CD4-positive, alpha-beta T cell treated with Interleukin-1 beta for 1 hour (primary cell): ENCODE data around the gene TYRO3.
"Not testable (repeated sequence)": the region's sequence is repeated elsewhere in the genome, so short reads cannot be mapped to it uniquely, and the experiment has no call there.

Experiments used
- DNase-seq, 2 donors: peaks; one replicate each; pipeline ENCODE4 v3.0.0-alpha.2; 2020 to 2022

Gene TYRO3

DNA sequence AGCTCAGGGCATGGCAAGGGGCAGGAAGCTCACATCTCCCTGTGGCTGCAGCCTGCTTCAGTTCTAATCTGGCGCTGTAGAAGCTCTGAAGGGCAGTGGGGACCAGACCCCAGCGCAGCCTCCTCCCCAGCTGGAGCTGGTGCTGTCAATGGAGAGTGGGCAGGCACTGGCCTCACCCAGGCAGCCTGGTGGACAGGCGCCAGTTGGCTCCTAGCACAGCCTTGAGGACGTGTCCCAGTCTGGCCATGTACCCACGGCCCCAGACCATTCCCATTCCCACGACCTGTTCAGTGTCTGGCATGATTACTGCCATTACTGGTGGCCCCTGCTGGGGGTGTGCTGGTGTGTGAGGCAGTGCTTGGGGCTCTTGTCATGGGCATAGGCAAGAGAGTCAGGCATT lies 16.3 kb downstream of the TYRO3 start:
- no peak for DNase-seq

DNA sequence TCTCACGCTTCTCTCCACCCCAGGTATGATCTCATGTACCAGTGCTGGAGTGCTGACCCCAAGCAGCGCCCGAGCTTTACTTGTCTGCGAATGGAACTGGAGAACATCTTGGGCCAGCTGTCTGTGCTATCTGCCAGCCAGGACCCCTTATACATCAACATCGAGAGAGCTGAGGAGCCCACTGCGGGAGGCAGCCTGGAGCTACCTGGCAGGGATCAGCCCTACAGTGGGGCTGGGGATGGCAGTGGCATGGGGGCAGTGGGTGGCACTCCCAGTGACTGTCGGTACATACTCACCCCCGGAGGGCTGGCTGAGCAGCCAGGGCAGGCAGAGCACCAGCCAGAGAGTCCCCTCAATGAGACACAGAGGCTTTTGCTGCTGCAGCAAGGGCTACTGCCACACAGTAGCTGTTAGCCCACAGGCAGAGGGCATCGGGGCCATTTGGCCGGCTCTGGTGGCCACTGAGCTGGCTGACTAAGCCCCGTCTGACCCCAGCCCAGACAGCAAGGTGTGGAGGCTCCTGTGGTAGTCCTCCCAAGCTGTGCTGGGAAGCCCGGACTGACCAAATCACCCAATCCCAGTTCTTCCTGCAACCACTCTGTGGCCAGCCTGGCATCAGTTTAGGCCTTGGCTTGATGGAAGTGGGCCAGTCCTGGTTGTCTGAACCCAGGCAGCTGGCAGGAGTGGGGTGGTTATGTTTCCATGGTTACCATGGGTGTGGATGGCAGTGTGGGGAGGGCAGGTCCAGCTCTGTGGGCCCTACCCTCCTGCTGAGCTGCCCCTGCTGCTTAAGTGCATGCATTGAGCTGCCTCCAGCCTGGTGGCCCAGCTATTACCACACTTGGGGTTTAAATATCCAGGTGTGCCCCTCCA lies 19.1 kb downstream of the TYRO3 start:
- DNase-seq = no peak

DNA sequence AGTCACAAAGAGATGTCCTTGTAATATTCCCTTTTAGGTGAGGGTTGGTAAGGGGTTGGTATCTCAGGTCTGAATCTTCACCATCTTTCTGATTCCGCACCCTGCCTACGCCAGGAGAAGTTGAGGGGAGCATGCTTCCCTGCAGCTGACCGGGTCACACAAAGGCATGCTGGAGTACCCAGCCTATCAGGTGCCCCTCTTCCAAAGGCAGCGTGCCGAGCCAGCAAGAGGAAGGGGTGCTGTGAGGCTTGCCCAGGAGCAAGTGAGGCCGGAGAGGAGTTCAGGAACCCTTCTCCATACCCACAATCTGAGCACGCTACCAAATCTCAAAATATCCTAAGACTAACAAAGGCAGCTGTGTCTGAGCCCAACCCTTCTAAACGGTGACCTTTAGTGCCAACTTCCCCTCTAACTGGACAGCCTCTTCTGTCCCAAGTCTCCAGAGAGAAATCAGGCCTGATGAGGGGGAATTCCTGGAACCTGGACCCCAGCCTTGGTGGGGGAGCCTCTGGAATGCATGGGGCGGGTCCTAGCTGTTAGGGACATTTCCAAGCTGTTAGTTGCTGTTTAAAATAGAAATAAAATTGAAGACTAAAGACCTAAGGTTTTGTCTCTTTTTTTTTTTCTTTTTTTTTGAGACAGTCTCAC lies 19.8 kb downstream of the TYRO3 start:
- no peak for DNase-seq

DNA sequence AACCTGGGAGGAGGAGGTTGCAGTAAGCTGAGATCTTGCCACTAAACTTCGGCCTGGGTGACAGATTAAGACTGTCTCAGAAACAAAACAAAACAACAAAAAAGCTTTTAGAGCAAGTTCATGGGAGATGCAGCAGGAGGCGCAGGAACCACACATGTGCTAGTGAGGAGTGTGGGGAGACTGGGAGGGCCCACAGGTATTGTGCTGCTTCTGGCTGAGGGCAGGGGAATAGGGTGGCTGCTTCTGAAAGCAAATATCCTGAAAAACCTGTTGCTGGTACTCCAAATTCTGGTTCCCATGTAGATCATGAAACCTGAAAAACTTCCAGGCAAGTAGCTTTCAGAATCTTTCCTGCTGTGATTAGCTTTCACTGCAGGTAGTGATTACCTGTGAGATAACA lies 22.1 kb downstream of the TYRO3 start:
- no peak for DNase-seq

DNA sequence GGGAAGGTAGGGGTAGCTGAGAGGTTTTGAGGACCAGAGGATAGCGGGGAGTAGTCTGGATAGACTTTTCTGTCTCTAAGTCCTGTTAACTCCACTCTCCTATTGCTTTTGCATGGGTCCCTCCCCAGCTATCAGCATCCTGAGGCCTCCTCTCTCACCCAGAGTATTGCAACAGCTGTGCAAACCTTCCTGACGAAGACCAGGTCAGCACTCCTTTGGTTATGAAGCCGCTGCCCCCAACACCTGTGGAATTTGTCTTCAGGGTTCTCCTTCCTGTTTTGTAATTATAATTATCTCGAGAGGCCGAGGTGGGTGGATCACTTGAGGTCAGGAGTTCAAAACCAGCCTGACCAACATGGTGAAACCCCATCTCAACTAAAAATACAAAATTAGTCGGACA lies 24.8 kb downstream of the TYRO3 start:
- DNase-seq = no peak

DNA sequence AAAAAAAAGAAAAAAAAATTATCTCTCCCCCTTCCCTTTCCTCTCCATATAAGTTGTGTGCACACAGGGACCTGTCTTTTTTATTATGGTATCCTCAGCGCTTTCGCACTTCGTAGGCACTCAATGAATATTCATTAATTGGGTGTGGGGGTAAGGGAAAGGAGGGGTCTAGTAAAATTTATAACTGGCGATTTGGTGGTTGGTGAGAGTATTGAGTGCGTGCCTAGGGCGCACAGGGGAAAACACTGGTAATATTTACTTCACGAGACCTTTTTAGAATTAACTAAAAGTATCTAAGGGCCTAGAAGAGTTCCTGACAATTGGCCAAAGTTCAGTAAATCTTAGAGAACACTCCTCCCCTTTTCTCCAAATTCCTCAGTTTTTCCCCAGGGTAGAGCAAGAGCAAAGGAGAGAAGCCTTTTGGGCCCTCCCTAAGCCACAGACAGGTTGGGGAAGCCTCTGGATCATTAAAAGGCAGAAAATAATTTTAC lies 25.7 kb downstream of the TYRO3 start:
- DNase-seq = no peak

DNA sequence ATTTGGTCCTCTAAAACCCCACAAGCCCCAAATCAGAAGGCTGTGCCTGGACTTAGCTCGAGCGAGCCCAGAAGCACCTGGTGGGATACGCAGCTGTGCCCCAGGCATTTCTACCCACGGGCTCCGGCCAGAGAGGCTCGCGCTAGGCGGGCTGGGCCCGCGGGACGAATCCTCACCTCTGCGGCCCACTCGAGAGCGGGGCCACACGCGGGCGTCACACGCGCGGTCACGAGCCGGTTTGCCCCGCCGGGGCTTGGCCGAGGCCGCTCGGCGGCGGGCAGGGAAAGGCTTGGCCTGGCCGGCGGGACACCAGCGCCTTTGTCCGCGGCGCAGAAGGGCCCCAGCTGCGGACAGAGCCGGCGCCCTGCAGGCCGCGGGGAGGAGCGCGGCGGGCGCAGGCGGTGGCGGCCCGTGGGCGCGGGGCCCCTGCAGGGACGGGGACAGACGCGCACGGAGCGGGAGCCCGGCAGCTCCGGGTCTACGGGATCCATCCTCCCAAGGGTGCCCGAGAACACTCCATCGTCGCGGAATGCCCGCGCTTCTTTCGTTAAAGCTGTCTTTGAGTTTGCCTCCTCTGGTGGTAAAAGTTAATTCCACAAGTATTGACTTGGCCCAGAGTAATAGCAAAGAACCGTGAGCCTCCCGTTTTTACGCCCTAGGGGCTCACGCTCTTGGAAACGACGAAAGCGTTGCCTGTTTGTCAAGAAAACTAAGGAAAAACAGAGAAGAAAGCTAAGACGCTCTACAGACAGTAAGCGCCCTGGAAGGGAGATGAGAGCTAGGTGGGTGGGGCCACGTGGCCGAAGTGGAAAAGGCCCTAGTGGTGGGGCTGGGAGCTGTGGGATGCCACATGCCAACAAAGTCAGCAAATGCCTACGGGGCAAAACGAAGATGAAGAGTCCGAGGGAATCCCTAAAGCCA lies 26.4 kb downstream of the TYRO3 start:
- peak; percentile 21 to 26 for DNase-seq

DNA sequence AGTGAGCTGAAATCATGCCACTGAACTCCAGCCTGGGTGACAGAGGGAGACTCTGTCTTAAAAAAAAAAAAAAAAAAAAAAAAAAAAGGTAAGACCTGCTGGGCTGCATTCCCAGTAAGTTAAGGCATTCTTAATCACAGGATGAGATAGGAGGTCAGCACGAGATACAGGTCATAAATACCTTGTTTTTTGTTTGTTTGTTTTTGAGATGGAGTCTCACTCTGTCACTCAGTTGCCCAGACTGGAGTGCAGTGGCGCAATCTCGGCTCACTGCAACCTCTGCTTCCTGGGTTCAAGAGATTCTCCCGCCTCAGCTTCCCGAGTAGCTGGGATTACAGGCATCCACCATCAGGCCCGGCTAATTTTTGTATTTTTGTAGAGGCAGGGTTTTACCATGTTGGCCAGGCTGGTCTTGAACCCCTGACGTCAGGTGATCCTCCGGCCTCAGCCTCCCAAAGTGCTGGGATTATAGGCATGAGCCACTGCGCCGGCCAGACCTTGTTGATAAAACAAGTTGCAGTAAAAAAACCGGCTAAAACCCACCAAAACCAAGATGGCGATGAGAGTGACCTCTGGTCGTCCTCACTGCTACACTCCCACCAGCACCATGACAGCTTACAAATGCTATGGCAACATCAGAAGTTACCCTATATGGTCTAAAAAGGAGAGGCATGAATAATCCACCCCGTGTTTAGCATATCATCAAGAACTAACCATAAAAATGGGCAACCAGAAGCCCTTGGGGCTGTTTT lies 27.7 kb downstream of the TYRO3 start:
- not testable (repeated sequence) for DNase-seq

DNA sequence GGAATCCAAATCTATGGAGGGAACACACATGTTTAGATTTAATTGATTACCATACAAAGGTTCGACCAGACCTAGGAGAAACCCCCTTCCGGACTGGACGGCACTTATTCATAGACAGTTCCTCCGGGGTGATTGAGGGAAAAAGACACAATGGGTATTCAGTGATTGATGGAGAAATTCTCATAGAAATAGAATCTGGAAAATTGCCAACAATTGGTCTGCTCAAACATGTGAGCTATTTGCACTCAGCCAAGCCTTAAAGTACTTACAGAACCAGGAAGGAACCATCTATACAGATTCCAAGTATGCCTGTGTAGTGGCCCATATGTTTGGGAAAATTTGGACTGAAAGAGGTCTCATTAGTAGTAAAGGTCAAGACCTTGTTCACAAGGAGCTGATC lies 30.0 kb downstream of the TYRO3 start:
- DNase-seq = not testable (repeated sequence)

DNA sequence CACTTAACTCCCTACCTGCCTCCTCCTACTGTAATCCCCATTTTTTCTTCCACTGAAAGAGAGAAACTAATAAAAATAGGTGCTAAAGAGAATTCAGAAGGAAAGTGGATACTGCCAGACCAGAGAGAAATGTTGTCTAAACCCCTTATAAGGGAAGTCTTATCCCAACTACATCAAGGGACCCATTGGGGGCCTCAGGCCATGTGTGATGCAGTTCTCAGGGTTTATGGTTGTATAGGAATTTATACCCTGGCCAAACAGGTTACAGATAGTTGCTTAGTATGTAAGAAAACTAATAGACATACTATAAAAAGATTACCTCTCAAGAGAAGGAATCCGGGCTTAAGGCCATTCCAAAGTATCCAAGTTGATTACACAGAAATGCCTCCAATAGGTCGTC lies 30.6 kb downstream of the TYRO3 start:
- DNase-seq = not testable (repeated sequence)

DNA sequence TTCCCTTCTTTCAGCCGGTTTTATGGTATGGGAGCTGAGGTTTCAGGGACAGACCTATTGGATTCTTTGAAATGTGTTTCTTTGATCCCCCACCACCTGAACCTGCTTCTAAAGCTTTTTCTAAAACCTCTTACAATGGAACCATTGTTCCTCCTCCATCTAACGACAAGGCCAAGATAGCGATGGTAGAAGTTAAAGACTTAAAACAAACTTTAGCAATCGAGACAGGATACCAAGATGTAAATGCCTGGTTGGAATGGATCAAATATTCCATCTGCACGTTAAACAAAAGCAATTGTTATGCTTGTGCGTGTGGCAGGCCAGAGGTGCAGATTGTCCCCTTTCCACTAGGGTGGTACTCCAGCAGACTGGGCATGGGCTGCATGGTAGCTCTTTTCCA lies 32.2 kb downstream of the TYRO3 start:
- DNase-seq = not testable (repeated sequence)

DNA sequence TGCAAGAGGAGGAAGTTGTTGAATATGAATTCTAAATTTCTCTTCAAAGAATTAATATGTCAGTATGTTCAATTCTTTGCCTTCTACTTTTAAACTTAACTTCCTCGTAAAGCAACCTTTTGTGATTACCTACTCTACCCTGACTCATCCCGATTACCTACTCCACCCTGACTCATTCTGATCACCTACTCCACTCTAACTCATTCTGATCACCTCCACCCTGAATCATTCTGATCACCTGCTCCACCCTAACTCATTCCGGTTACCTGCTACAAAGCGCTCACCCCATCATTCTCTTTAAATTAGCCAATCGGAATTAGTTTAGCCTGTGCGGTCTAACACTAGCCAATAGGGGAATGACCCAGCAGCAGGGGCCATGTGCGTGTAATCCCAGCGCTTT lies 33.7 kb downstream of the TYRO3 start:
- DNase-seq = not testable (repeated sequence)

DNA sequence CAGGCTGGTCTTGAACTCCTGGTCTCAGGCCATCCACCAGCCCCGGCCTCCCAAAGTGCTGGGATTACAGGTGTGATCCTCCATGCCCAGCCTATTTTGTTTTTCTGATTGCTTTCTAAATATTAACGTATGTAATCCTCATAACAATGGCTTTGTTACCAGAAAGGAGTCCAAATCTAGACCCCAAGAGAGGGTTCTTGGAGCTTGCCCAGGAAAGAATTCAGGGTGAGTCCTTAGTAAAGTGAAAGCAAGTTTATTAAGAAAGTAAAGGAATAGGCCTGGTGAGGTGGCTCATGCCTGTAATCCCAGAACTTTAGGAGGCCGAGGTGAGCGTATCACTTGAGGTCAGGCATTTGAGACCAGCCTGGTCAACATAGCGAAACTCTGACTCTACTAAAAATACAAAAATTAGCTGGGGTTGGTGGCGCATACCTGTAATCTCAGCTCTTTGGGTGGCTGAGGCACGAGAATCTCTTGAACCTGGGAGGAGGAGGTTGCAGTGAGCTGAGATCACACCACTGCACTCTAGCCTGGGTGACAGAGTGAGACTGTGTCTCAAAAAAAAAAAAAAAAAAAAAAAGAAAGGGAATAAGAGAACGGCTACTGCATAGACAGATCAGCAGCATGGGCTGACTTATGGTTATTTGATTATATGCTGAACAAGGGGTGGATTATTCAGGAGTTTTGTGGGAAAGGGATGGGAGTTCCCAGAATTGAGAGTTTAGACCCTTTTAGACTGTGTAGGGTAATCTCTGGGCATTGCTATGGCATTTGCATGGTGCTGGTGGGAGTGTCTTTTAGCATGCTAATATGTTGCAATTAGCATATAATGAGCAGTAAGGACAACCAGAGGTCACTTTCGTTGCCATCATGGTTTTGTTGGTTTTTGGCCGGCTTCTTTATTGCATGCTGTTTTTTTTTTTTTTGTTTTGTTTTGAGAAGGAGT lies 36.1 kb downstream of the TYRO3 start:
- no peak for DNase-seq

DNA sequence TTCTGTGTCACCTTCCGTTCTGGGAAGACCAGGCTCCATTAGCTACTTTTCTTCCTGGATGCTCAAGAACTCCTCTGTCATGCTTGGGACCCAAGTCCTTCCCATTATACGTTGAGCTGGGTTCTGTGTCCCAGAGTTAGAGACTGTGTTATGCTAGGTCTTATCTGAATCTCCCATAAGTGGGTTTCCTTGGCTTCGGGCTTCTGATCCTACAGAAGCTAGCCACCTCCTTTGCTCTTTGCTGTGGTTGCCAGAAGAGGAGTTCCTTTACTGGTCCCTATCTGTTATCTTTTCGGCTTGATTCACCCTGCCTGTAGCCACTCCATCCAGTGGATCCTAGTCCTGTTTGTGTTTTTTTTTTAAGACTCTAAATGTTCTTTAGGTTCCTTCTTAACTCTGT lies 38.0 kb downstream of the TYRO3 start:
- no peak for DNase-seq

DNA sequence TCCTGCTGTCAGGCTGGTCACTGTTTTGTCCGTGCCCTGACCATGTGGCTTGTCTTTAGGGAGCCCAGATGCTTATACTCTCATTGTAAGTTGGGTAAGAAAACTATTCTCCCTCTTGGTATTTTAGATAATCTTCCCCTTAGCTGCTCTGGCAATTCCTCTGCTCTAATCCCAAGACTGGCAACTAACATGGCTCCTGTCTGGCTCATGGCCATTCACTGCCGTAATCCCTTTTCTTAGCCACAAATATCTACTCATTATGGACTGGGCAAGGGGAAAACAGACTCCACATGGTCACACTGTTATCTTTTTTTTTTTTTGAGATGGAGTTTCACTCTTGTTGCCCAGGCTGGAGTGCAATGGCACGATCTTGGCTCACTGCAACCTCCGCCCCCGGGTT lies 38.8 kb downstream of the TYRO3 start:
- no peak for DNase-seq

DNA sequence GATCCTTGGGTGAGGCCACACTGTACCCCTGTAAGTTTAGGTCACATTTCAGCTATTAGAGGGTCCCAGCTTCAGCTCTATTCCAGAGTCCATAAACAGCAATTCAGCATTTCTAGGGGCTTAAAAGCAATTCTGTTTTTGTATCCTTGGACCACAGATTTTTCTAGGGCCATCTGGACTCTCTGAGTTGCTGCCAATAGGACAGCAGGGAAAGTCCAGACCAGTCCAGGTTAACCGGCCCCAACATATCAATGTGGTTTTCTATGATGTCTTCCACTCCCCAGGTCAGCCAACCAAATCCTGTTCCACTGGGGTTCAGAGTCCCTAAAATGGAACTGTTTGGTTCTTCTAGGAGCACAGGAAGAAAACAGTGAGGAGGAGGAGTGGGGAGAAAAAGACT lies 40.0 kb downstream of the TYRO3 start:
- no peak for DNase-seq

DNA sequence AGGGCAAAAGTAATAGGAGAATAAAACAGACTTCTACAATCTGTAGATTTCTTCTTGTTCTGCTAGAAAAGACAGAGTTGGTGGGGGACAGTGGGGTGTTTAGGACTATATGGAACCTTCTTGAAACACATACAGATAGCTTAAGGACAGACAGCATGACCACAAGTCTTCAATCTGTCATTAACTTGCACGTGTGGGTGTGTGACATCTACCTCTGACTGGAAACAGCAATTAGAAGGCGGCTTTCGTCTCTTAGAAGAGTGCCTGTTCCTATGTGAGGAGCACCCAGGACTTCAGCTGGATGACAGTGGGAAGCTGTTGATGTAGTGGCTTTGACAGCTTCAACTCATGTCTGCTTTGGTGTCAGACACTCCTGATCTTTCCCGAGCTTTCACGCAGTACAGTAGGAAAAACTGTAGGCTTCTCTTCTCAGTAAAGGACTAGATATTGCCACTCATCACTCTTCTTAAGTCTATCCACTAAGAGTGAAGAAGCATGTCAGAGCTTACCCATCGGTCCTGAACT lies 44.5 kb downstream of the TYRO3 start:
- no peak for DNase-seq

DNA sequence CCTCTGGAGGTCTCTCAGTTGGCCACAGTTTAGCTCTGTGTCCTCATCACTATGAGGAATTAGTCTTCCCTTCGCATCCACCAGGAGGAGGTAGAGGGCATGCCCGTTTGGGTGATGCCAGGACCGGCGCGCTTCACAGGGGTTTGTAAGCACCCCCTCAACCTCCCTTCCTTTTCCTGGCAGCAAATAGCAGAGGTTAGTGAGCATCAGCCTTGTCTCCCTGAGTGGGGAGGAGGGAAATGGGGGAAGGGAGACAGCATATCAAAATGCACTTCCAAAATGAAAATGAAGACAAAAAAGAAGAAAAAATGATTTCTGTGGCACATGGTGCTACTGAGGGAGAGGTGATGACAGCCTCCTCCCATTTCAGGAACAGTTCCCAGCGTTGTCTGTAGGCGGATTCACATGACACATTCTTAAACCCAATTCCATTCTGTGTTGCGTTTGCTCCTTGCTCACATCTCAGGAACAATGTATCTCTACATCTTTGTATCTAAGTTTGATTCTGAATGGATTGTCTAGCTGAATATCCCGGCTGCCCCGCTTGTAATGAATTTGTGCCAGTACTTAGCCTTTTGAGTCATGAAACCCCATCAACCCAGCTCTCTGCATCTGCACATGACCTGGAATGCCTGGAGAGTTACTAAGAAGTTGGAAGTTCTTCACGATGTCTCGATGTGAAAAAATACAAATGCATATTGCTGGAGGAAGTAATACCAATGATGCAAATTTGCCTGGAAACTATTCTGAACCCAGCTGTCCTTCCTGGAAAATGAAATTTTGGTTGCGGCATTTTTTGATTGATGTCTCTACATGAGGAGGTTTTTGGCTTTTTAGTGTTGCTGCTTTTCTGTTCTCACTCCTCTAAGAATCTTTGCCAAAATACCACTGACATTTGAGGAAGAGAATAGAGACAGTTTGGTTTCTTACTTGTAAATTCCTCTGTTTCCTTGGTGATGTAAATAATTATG lies 45.2 kb downstream of the TYRO3 start:
- peak; percentile 54 to 64 for DNase-seq

DNA sequence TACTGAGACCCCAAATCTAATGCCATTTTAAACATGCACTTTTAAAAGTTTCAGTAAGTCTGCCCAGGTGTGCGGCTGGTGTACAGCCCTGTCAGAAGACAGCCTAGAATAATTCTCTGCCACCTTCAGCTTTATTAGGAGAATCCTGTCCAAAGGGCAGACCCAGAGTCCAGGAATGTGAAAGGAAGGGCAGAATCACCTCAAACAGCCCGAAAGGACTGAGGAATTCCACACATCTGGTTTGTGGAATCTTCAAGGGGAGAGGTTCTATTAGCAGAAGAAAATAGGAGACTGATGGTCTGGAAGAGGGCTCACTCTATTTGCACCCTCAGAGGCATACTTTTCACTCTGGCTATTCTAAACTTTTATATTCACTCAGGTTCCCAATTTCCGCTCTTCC lies 46.6 kb downstream of the TYRO3 start:
- no peak for DNase-seq

DNA sequence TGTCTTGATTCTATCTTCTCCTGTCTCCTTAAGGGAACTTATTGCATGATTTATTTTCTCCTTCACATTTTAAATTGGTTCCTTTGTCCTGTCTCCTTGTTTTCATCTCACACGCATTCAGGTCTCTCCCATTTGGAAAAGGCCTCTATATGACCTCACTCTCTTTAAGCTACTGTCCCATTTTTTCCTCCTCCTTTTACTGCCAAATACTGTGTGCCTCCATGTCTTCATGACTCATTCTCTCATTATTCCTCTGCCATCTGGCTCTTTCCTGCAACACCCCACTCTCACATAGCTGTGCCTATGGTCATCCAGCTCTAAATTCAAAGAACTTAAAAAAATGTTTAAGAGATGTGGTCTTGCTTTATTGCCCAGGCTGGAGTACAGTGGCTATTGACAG lies 48.0 kb downstream of the TYRO3 start:
- DNase-seq = no peak
